K562 (cell line): ENCODE data around the gene FOXN1. TPM values are rescaled to one million over a fixed set of nuclear protein-coding genes. Genes with fewer than 3 reads are reported as not detected.

Experiments
- ATAC-seq: fragments of 200-7000 bp; cut with Tn5 transposase; 3 replicates; pipeline ENCODE4 v1.9.1; 2020; ENCODE audit warnings: moderate library complexity
- BruUV-seq: library from RNA; stranded (reverse); fragments of 400-500 nt; replicated peaks from 2 replicates; lab custom pipeline; 2021; lab: Mats Ljungman, UMichigan
- CTCF ChIA-PET: fragments of 300-600 bp; formaldehyde crosslinking; extraction: SDS; loops from one replicate; lab custom pipeline; 2021; ENCODE audit warnings: low intra/inter-chr PET ratio; lab: Yijun Ruan, JAX
- POLR2A ChIA-PET: fragments of 300-600, 350-650 bp; sonication (Branson Sonifier 250); formaldehyde crosslinking; extraction: SDS; loops from one replicate; lab custom pipeline; 2021; ENCODE audit warnings: antibody characterized with exemption, inconsistent platforms; lab: Yijun Ruan, JAX
- DNase-seq, 4 experiments: peaks; one replicate each; pipeline versions ENCODE4 v3.0.0 to v3.0.0-alpha.2; 2011 to 2018; ENCODE audit warnings: low spot score in 3 of 4, mixed read lengths in 3 of 4; ENCODE audit errors: extremely low read depth in 1 of 4
- FAIRE-seq: peaks from 2 replicates; lab custom pipeline; 2011; peaks lifted over from hg19 to GRCh38; lab: Jason Lieb, UNC
- H2AFZ ChIP-seq: 2 replicates; pipeline ENCODE4 v1.6.0; 2011; ENCODE audit warnings: low read depth, low read length, control low read depth, inconsistent platforms
- H3K27ac ChIP-seq: fragments of 200-600 bp; 3 replicates; pipeline ENCODE4 v1.8.0; 2011; ENCODE audit warnings: low read depth, mild to moderate bottlenecking, control low read depth, inconsistent platforms, low read length, moderate library complexity, mixed read lengths; ENCODE audit errors: extremely low read depth
- H3K27me3 ChIP-seq, 2 experiments: fragments of 300-600 bp in 1 of 2; 2 replicates in 1 of 2; 3 replicates in 1 of 2; pipeline versions ENCODE4 v1.6.0 to v1.8.0; 2011; ENCODE audit warnings: inconsistent platforms in 2 of 2, low read length in 2 of 2, mild to moderate bottlenecking in 1 of 2, mixed read lengths in 1 of 2, moderate library complexity in 1 of 2; ENCODE audit not compliant: control insufficient read depth in 2 of 2, insufficient read depth in 2 of 2
- H3K36me3 ChIP-seq: fragments of 300-600 bp; 3 replicates; pipeline ENCODE4 v1.8.0; 2011; ENCODE audit warnings: mild to moderate bottlenecking, low read length, inconsistent platforms; ENCODE audit not compliant: control insufficient read depth, insufficient read depth
- H3K4me1 ChIP-seq, 2 experiments: fragments of 200-600 bp in 1 of 2; replicated peaks in 1 of 2; 2 replicates in 1 of 2; 3 replicates in 1 of 2; pipeline versions ENCODE4 v1.5.1 to v1.8.0; 2011; ENCODE audit warnings: inconsistent platforms in 2 of 2, low read length in 2 of 2, mild to moderate bottlenecking in 1 of 2, mixed read lengths in 1 of 2, moderate library complexity in 1 of 2; ENCODE audit not compliant: control insufficient read depth in 2 of 2, insufficient read depth in 2 of 2
- H3K4me2 ChIP-seq: 2 replicates; pipeline ENCODE4 v1.6.1; 2011; ENCODE audit warnings: low read length, control low read depth, inconsistent platforms, mixed read lengths; ENCODE audit not compliant: insufficient read depth
- H3K4me3 ChIP-seq: fragments of 200-600 bp; sonication (generic), shearing (Covaris generic); 2 replicates; pipeline ENCODE4 v1.5.1; 2016; ENCODE audit warnings: control low read depth, inconsistent platforms
- H3K79me2 ChIP-seq: fragments of 200-600 bp; 3 replicates; pipeline ENCODE4 v1.8.0; 2011; ENCODE audit warnings: low read length, inconsistent platforms; ENCODE audit not compliant: control insufficient read depth, insufficient read depth
- H3K9ac ChIP-seq, 2 experiments: 2 replicates each; pipeline versions ENCODE4 v1.6.0 to v1.6.1; 2011; ENCODE audit warnings: low read depth in 2 of 2, low read length in 2 of 2, control low read depth in 1 of 2, inconsistent platforms in 1 of 2, mild to moderate bottlenecking in 1 of 2, mixed read lengths in 1 of 2; ENCODE audit not compliant: insufficient read depth in 1 of 2
- H3K9me1 ChIP-seq: one replicate; pipeline ENCODE4 v1.6.0; 2011; ENCODE audit warnings: inconsistent platforms, mild to moderate bottlenecking, low read length, moderate library complexity; ENCODE audit not compliant: control insufficient read depth, insufficient read depth
- H3K9me3 ChIP-seq: replicated peaks from 2 replicates; pipeline ENCODE4 v1.5.1; 2011; ENCODE audit warnings: low read depth, low read length, inconsistent platforms; ENCODE audit not compliant: control insufficient read depth, insufficient read depth
- H4K20me1 ChIP-seq: replicated peaks from 2 replicates; pipeline ENCODE4 v1.6.1; 2011; ENCODE audit warnings: low read length, inconsistent platforms, mixed read lengths; ENCODE audit not compliant: control insufficient read depth, insufficient read depth
- CBFB ChIP-seq: sonication (generic); formaldehyde crosslinking; IDR thresholded peaks from 2 replicates; pipeline ENCODE4 v1.4.0; 2020; ENCODE audit warnings: mild to moderate bottlenecking, missing genetic modification reagents
- EZH2 ChIP-seq: IDR thresholded peaks from 2 replicates; pipeline ENCODE4 v1.6.1; 2012; ENCODE audit warnings: low read depth, mild to moderate bottlenecking, inconsistent platforms, low read length, borderline replicate concordance
- NRF1 ChIP-seq, 2 experiments: fragments of 450-650 bp; IDR thresholded peaks in 1 of 2; conservative IDR thresholded peaks in 1 of 2; 2 replicates each; pipeline ENCODE4 v1.6.1; 2014; ENCODE audit warnings: mild to moderate bottlenecking in 2 of 2
- SMARCA4 ChIP-seq: fragments of 450-650 bp; IDR thresholded peaks from 2 replicates; pipeline ENCODE4 v1.6.1; 2016
- SP2 ChIP-seq: IDR thresholded peaks from 2 replicates; pipeline ENCODE4 v1.6.1; 2011; ENCODE audit warnings: mild to moderate bottlenecking, low read depth, low read length, moderate library complexity; ENCODE audit not compliant: poor library complexity, severe bottlenecking; ENCODE audit errors: extremely low read depth
- ZNF253 ChIP-seq: fragments of 250-450 bp; sonication (Bioruptor Pico); conservative IDR thresholded peaks from 2 replicates; pipeline ENCODE4 v1.6.1; 2021; ENCODE audit warnings: mild to moderate bottlenecking
- ZNF431 ChIP-seq: sonication (generic); formaldehyde crosslinking; IDR thresholded peaks from 2 replicates; pipeline ENCODE4 v1.8.0; 2022; ENCODE audit warnings: mild to moderate bottlenecking, missing genetic modification reagents
- ZNF507 ChIP-seq: conservative IDR thresholded peaks from 2 replicates; pipeline ENCODE4 v1.6.1; 2017; ENCODE audit warnings: missing genetic modification characterization, missing compliant biosample characterization
- ZNF79 ChIP-seq: fragments of 250-450 bp; sonication (Bioruptor Pico); IDR thresholded peaks from 2 replicates; pipeline ENCODE4 v1.4.0; 2020; ENCODE audit warnings: low read depth, mild to moderate bottlenecking, moderate library complexity
- WGBS: fragments of 100-300 bp; shearing (Covaris generic); methylation state at CpG from one replicate; pipeline ENCODE4 v1.1.6; 2016; ENCODE audit warnings: low coverage, mixed read lengths; ENCODE audit not compliant: insufficient coverage; ENCODE audit errors: missing lambda C conversion rate; 5-methylcytosine and 5-hydroxymethylcytosine counted together
- in situ Hi-C: fragments of 300-500 bp; cut with MboI; formaldehyde crosslinking; loops from 4 replicates; pipeline ENCODE4 v1.15.0; 2018; ENCODE audit warnings: inconsistent platforms, mixed read lengths
- intact Hi-C: fragments of 100-400 bp; cut with micrococcal nuclease; formaldehyde crosslinking; loops from 2 replicates; pipeline ENCODE4 v1.14.2; 2022
- polyA plus RNA-seq, 8 experiments: library from polyadenylated mRNA; depleted of rRNA in 4 of 8; stranded (reverse) in 5 of 8; unstranded in 3 of 8; fragments of >200 nt; fragmentation: Nextera tagmentation in 2 of 8; fragmentation: Illumina TruSeq in 1 of 8; extraction: Ambion mirVana in 2 of 8; extraction: Trizol in 1 of 8; gene quantifications; 2 replicates each; pipeline versions ENCODE4 v1.2.1 to v1.2.3, GENCODE V29; 2011 to 2014; ENCODE audit warnings: inconsistent platforms in 1 of 8, missing spikeins in 1 of 8
- total RNA-seq, 7 experiments: library from RNA; depleted of rRNA in 6 of 7; stranded (reverse); fragments of >200 nt in 6 of 7; fragmentation: Illumina TruSeq in 2 of 7; extraction: Trizol in 2 of 7; gene quantifications; 2 replicates each; pipeline versions ENCODE4 v1.2.1 to v1.2.3, GENCODE V29; 2011 to 2021; ENCODE audit warnings: low replicate concordance in 1 of 7
- TF ChIP-seq, protein P1 (sequence below): fragments of 450-650 bp; conservative IDR thresholded peaks from 2 replicates; pipeline ENCODE4 v1.6.1; 2016; ENCODE audit warnings: missing genetic modification characterization, low read depth, mild to moderate bottlenecking, control low read depth, missing compliant biosample characterization

Gene FOXN1
- total and polyA plus RNA-seq, 9 of the 15 experiments (the other 6 are each of a cell fraction or from before 2014, with no cell fraction given) = not detected

DNA sequence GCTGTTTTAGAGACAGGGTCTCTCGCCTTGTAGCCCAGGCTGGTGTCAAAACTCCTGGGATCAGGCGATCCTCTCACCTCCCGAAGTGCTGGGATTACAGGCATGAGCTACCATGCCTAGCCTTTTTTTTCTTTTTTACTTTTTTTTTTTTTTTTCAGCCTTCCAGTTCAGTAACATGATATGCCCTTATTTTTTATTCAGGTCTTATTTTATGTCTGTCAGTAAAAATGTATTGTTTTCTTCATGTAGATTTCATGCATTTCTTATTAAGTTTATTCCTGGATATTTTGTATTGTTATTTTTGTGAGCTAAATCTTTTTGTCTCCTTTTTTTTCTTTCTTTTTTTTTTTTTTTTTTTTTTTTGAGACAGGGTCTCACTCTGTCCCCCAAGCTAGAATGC, 2.7 kb upstream of the FOXN1 start:
- 0% methylated on average over 3 of the region's 3 CpGs for WGBS
- POLR2A ChIA-PET = interaction anchor here (0.6 to 1.1 kb wide), 6 partner anchors 9 to 222 kb away, joined by 3 to 7 read pairs (median 3); no protein-coding TSS in a partner anchor
- FAIRE-seq = no peak

More for the DNA sequence above, 2.7 kb upstream of the FOXN1 start:
- Histone ChIP-seq H3K4me1 (peaks cover 0 to 24% of the 10 kb centered on the region in 2 experiments; a peak in 2 of 5 replicates), H3K27ac (no peak overlapping the region), H3K36me3 (no peaks in the 10 kb centered on the region), H3K4me3 (no peak overlapping the region), H3K9ac (no peak overlapping the region), H3K27me3 (peaks cover 27 to 39% of the 10 kb centered on the region in 2 experiments), H3K9me3 (no peaks in the 10 kb centered on the region), H3K9me1 (no peaks in the 10 kb centered on the region), H3K4me2 (no peak overlapping the region), H3K79me2 (no peaks in the 10 kb centered on the region), H4K20me1 (peaks cover 4% of the 10 kb centered on the region), H2AFZ (no peak overlapping the region)
- in situ Hi-C loops = no loop called here
- CTCF ChIA-PET = no interaction called here
- intact Hi-C loops = no loop called here
- DNase-seq = no peak
- no peak for TF ChIP-seq SP2
- TF ChIP-seq CBFB (CRISPR knock-in tag) = no peak
- TF ChIP-seq, protein P1, sequence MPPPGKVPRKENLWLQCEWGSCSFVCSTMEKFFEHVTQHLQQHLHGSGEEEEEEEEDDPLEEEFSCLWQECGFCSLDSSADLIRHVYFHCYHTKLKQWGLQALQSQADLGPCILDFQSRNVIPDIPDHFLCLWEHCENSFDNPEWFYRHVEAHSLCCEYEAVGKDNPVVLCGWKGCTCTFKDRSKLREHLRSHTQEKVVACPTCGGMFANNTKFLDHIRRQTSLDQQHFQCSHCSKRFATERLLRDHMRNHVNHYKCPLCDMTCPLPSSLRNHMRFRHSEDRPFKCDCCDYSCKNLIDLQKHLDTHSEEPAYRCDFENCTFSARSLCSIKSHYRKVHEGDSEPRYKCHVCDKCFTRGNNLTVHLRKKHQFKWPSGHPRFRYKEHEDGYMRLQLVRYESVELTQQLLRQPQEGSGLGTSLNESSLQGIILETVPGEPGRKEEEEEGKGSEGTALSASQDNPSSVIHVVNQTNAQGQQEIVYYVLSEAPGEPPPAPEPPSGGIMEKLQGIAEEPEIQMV = no peak
- no peak for TF ChIP-seq NRF1 (conservative IDR thresholded peaks at IDR 0.05 in 1 of 2, IDR thresholded peaks at IDR 0.05 in 1 of 2)
- TF ChIP-seq ZNF431 (CRISPR knock-in tag) = no peak
- TF ChIP-seq ZNF79 (CRISPR knock-in tag) = no peak
- no peak for TF ChIP-seq SMARCA4
- no peak for TF ChIP-seq ZNF507
- TF ChIP-seq EZH2 = no peak
- no peak for TF ChIP-seq ZNF253
- no TSS peak for BruUV-seq
- no peak for ATAC-seq
